ENCODE data around the gene HVCN1. TPM values are rescaled to one million over a fixed set of nuclear protein-coding genes. Genes with fewer than 3 reads are reported as not detected.
A peak's percentile ranks its signal among the peaks of the same experiment; 100 is the strongest.

The HVCN1 gene
- total and polyA plus RNA-seq, 4 donors = 9.1 to 16.7 (median 10.8) TPM

DNA sequence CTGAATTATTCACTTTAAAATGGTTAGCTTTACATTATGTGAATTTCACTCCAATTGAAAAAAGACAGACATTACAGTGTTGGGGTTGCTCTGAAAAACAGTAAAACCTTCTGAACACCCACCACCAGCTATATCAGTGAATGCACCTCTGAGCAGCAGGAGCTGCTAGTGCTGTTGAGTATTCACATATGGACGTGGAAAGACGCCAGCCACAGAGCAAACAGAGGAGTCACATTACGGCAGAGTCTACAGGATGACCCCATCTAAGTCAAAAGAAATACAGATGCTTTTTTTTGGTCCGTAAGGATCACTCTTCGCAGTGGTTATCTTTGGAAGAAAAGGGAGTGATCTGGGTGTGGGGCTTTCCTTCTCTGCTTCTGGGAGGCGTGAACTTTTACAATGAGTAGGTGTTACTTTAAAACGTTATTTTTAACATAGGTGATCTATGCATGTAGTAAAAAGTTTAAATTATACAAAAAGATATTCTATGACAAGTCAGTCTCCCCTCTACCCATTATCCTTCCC lies 4.5 kb downstream of the HVCN1 start:
- H3K9ac ChIP-seq (ENCODE audit: insufficient read depth in 1 of 2, low read length in 2 of 2) = no peak overlapping the region
- peaks cover 0 to 3% (median under 1%) of the 10 kb centered on the region in 4 donors for H3K9me3 ChIP-seq (ENCODE audit: control insufficient read depth in 4 of 4, insufficient read depth in 3 of 4, low read length in 3 of 4)
- WGBS, 2 donors = 80 to 86% methylated on average over 7 of the region's 7 CpGs
- peaks cover 0 to 14% (median 0%) of the 10 kb centered on the region in 4 donors for H3K36me3 ChIP-seq (ENCODE audit: control insufficient read depth in 4 of 4, insufficient read depth in 4 of 4, low read length in 4 of 4)
- TF ChIP-seq CTCF (IDR thresholded peaks at IDR 0.05; ENCODE audit: control extremely low read depth, extremely low read depth) = no peak
- H3K4me3 ChIP-seq = no peak overlapping the region
- H3K27me3 ChIP-seq (ENCODE audit: control insufficient read depth in 3 of 3, insufficient read depth in 3 of 3, low read length in 2 of 3) = no peaks in the 10 kb centered on the region
- peak; percentile 56 to 73 (median 63) for DNase-seq
- peaks cover 0 to 23% (median 14%) of the 10 kb centered on the region in 5 donors for H3K4me1 ChIP-seq (ENCODE audit: control insufficient read depth in 5 of 5, insufficient read depth in 5 of 5, low read length in 5 of 5)
- no peak for ATAC-seq (ENCODE audit: insufficient read depth, low FRiP score)
- H3K27ac ChIP-seq (ENCODE audit: low read depth in 1 of 2, low read length in 1 of 2) = no peak overlapping the region

- Histone ChIP-seq H3K4me1 (ENCODE audit: control insufficient read depth in 5 of 5, insufficient read depth in 5 of 5, low read length in 5 of 5) (peaks cover 0 to 22% (median 14%) of the 10 kb centered on the region in 5 donors), H3K36me3 (ENCODE audit: control insufficient read depth in 4 of 4, insufficient read depth in 4 of 4, low read length in 4 of 4) (peaks cover 0 to 14% (median 0%) of the 10 kb centered on the region in 4 donors), H3K9ac (ENCODE audit: insufficient read depth in 1 of 2, low read length in 2 of 2) (no peak overlapping the region), H3K27ac (ENCODE audit: low read depth in 1 of 2, low read length in 1 of 2) (no peak overlapping the region), H3K9me3 (ENCODE audit: control insufficient read depth in 4 of 4, insufficient read depth in 3 of 4, low read length in 3 of 4) (peaks cover 0 to 3% (median under 1%) of the 10 kb centered on the region in 4 donors), H3K4me3 (no peak overlapping the region), H3K27me3 (ENCODE audit: control insufficient read depth in 3 of 3, insufficient read depth in 3 of 3, low read length in 2 of 3) (no peaks in the 10 kb centered on the region)
- no peak for ATAC-seq (ENCODE audit: insufficient read depth, low FRiP score)
- TF ChIP-seq CTCF (IDR thresholded peaks at IDR 0.05; ENCODE audit: control extremely low read depth, extremely low read depth) = no peak
- 99 to 100% methylated on average over 2 of the region's 2 CpGs for WGBS, 2 donors
- DNase-seq = no peak
Measured at GRCh38 chr12:110683888-110684287, 5.0 kb downstream of the HVCN1 start.

DNA sequence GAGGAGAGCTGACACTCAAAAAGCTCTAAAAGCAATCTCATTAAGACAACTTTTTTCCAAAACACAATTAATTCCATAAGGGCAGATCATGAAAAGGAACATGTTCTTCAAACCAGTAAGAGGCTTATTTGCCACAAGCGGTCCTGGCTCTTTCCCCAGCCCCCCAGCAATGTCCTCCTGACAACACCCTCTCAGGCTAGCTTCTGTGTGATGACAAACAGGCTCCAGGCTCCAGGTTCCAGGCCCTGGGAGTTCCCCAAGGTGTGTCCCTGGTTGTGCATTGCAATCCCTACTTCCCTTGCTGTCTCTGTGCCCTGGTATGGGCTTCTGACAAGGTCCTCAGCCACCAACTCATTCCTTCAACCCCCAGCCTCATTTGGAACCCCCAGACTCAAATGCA lies 8.9 kb downstream of the HVCN1 start:
- no peak for ATAC-seq (ENCODE audit: insufficient read depth, low FRiP score)
- DNase-seq = no peak
- Histone ChIP-seq H3K9me3 (ENCODE audit: control insufficient read depth in 4 of 4, insufficient read depth in 3 of 4, low read length in 3 of 4) (peaks cover 0 to 1% (median under 1%) of the 10 kb centered on the region in 4 donors), H3K36me3 (ENCODE audit: control insufficient read depth in 4 of 4, insufficient read depth in 4 of 4, low read length in 4 of 4) (peaks cover 0 to 15% (median 6%) of the 10 kb centered on the region in 4 donors), H3K4me1 (ENCODE audit: control insufficient read depth in 5 of 5, insufficient read depth in 5 of 5, low read length in 5 of 5) (peaks cover 0 to 5% (median 0%) of the 10 kb centered on the region in 5 donors), H3K9ac (ENCODE audit: insufficient read depth in 1 of 2, low read length in 2 of 2) (no peak overlapping the region), H3K4me3 (no peak overlapping the region), H3K27ac (ENCODE audit: low read depth in 1 of 2, low read length in 1 of 2) (no peak overlapping the region), H3K27me3 (ENCODE audit: control insufficient read depth in 3 of 3, insufficient read depth in 3 of 3, low read length in 2 of 3) (no peaks in the 10 kb centered on the region)
- no peak for TF ChIP-seq CTCF (IDR thresholded peaks at IDR 0.05; ENCODE audit: control extremely low read depth, extremely low read depth)
- WGBS, 2 donors = 70 to 74% methylated on average over 1 of the region's 1 CpG

GRCh38 chr12:110679201-110679600 lies 9.7 kb downstream of the HVCN1 start:
- Histone ChIP-seq H3K4me3 (no peak overlapping the region), H3K9ac (ENCODE audit: insufficient read depth in 1 of 2, low read length in 2 of 2) (no peak overlapping the region), H3K27ac (ENCODE audit: low read depth in 1 of 2, low read length in 1 of 2) (no peak overlapping the region), H3K36me3 (ENCODE audit: control insufficient read depth in 4 of 4, insufficient read depth in 4 of 4, low read length in 4 of 4) (peaks cover 0 to 15% (median 10%) of the 10 kb centered on the region in 4 donors), H3K27me3 (ENCODE audit: control insufficient read depth in 3 of 3, insufficient read depth in 3 of 3, low read length in 2 of 3) (no peaks in the 10 kb centered on the region), H3K9me3 (ENCODE audit: control insufficient read depth in 4 of 4, insufficient read depth in 3 of 4, low read length in 3 of 4) (peaks cover 0 to 1% (median 0%) of the 10 kb centered on the region in 4 donors), H3K4me1 (ENCODE audit: control insufficient read depth in 5 of 5, insufficient read depth in 5 of 5, low read length in 5 of 5) (peaks cover 0 to 1% (median 0%) of the 10 kb centered on the region in 5 donors)
- TF ChIP-seq CTCF (IDR thresholded peaks at IDR 0.05; ENCODE audit: control extremely low read depth, extremely low read depth) = no peak
- ATAC-seq (ENCODE audit: insufficient read depth, low FRiP score) (no peak), DNase-seq (no peak)
- 92 to 94% methylated on average over 12 of the region's 12 CpGs for WGBS, 2 donors

Data from lung (tissue), 12 donors.